H1 (cell line): ENCODE data around the gene SLC9A4. TPM values are rescaled to one million over a fixed set of nuclear protein-coding genes. Genes with fewer than 3 reads are reported as not detected.

Source experiments
- CTCF ChIA-PET: fragments of 300-600 bp; sonication (Branson Sonifier 250); formaldehyde crosslinking; loops from one replicate; lab custom pipeline; 2021; ENCODE audit not compliant: partially characterized antibody; lab: Charles Lee
- POLR2A ChIA-PET: fragments of 300-600 bp; sonication (Branson Sonifier 250); formaldehyde crosslinking; loops from one replicate; lab custom pipeline; 2021; ENCODE audit warnings: inconsistent platforms; ENCODE audit not compliant: partially characterized antibody; lab: Charles Lee
- DNase-seq, 2 experiments: peaks; one replicate each; pipeline versions ENCODE4 v3.0.0 to v3.0.0-alpha.2; 2010 to 2022; ENCODE audit warnings: low spot score in 2 of 2, low read depth in 1 of 2, mixed read lengths in 1 of 2
- FAIRE-seq: peaks from 2 replicates; lab custom pipeline; 2011; peaks lifted over from hg19 to GRCh38; lab: Jason Lieb, UNC
- H2AFZ ChIP-seq: 2 replicates; pipeline ENCODE4 v1.8.1; 2012; ENCODE audit warnings: low read length, inconsistent platforms
- H2AK5ac ChIP-seq: 2 replicates; pipeline ENCODE4 v1.6.1; 2013; ENCODE audit warnings: low read depth, low read length
- H2BK120ac ChIP-seq: replicated peaks from 2 replicates; pipeline ENCODE3; 2013; ENCODE audit warnings: low read depth, low read length, inconsistent platforms
- H2BK12ac ChIP-seq: 2 replicates; pipeline ENCODE4 v1.6.1; 2013; ENCODE audit warnings: low read depth, low read length
- H2BK15ac ChIP-seq: 2 replicates; pipeline ENCODE4 v1.6.1; 2013; ENCODE audit warnings: low read length
- H2BK20ac ChIP-seq: 2 replicates; pipeline ENCODE4 v1.6.1; 2013; ENCODE audit warnings: low read length
- H2BK5ac ChIP-seq: 2 replicates; pipeline ENCODE4 v1.6.1; 2013; ENCODE audit warnings: low read depth, low read length
- H3K14ac ChIP-seq: 2 replicates; pipeline ENCODE4 v1.6.1; 2013; ENCODE audit warnings: inconsistent platforms; ENCODE audit not compliant: insufficient read length
- H3K18ac ChIP-seq: 2 replicates; pipeline ENCODE4 v1.6.1; 2013; ENCODE audit warnings: low read length; ENCODE audit errors: extremely low read depth
- H3K23ac ChIP-seq: 2 replicates; pipeline ENCODE4 v1.6.1; 2013; ENCODE audit warnings: inconsistent platforms; ENCODE audit not compliant: insufficient read length
- H3K23me2 ChIP-seq: 2 replicates; pipeline ENCODE4 v1.6.1; 2013; ENCODE audit warnings: low read depth, low read length
- H3K27ac ChIP-seq: 2 replicates; pipeline ENCODE4 v1.6.1; 2011; ENCODE audit warnings: low read depth, low read length, inconsistent platforms
- H3K27me3 ChIP-seq, 4 experiments: replicated peaks in 1 of 4; 1 replicate in 1 of 4; 2 replicates in 3 of 4; pipeline versions ENCODE4 v1.6.1 to v1.8.1; 2011 to 2013; ENCODE audit warnings: low read length in 3 of 4, mild to moderate bottlenecking in 3 of 4, inconsistent platforms in 2 of 4, mixed read lengths in 2 of 4, moderate library complexity in 1 of 4; ENCODE audit not compliant: control insufficient read depth in 3 of 4, insufficient read depth in 3 of 4; ENCODE audit errors: extremely low read depth in 1 of 4
- H3K36me3 ChIP-seq, 4 experiments: 2 replicates each; pipeline versions ENCODE4 v1.6.1 to v1.8.1; 2011 to 2013; ENCODE audit warnings: mild to moderate bottlenecking in 4 of 4, low read length in 3 of 4, moderate library complexity in 2 of 4, control low read depth in 1 of 4, inconsistent platforms in 1 of 4; ENCODE audit not compliant: insufficient read depth in 4 of 4, control insufficient read depth in 2 of 4
- H3K4ac ChIP-seq: replicated peaks from 2 replicates; pipeline ENCODE3; 2013; ENCODE audit warnings: low read length, low read depth, mixed read lengths, inconsistent platforms; ENCODE audit not compliant: insufficient read length
- H3K4me1 ChIP-seq, 4 experiments: replicated peaks in 1 of 4; 1 replicate in 1 of 4; 2 replicates in 3 of 4; pipeline versions ENCODE4 v1.6.1 to v1.8.1; 2011 to 2013; ENCODE audit warnings: low read length in 3 of 4, inconsistent platforms in 2 of 4, mixed read lengths in 1 of 4; ENCODE audit not compliant: insufficient read depth in 4 of 4, control insufficient read depth in 3 of 4
- H3K4me2 ChIP-seq, 2 experiments: 2 replicates each; pipeline versions ENCODE4 v1.6.1 to v1.8.1; 2011 to 2013; ENCODE audit warnings: low read depth in 2 of 2, low read length in 2 of 2, control low read depth in 1 of 2, inconsistent platforms in 1 of 2, mild to moderate bottlenecking in 1 of 2; ENCODE audit not compliant: insufficient read depth in 1 of 2
- H3K4me3 ChIP-seq, 4 experiments: fragments of 200-600, 300-600 bp in 1 of 4; sonication (generic), shearing (Covaris generic), sonication (Bioruptor Twin) in 1 of 4; 2 replicates each; pipeline versions ENCODE4 v1.5.1 to v1.8.1; 2011 to 2016; ENCODE audit warnings: low read length in 4 of 4, low read depth in 3 of 4, control low read depth in 2 of 4, inconsistent platforms in 2 of 4, mild to moderate bottlenecking in 2 of 4, mixed read lengths in 1 of 4, moderate library complexity in 1 of 4; ENCODE audit not compliant: insufficient read depth in 2 of 4; ENCODE audit errors: extremely low read depth in 1 of 4
- H3K56ac ChIP-seq: replicated peaks from 2 replicates; pipeline ENCODE3; 2013; ENCODE audit warnings: low read depth, mild to moderate bottlenecking, mixed read lengths, low read length, inconsistent platforms; ENCODE audit not compliant: insufficient read length
- H3K79me1 ChIP-seq: 2 replicates; pipeline ENCODE4 v1.6.1; 2013; ENCODE audit warnings: low read depth, low read length, control low read depth
- H3K79me2 ChIP-seq, 2 experiments: 2 replicates each; pipeline versions ENCODE4 v1.6.1 to v1.8.1; 2012 to 2013; ENCODE audit warnings: low read length in 2 of 2, mild to moderate bottlenecking in 2 of 2, inconsistent platforms in 1 of 2; ENCODE audit not compliant: insufficient read depth in 2 of 2, control insufficient read depth in 1 of 2
- H3K9ac ChIP-seq, 4 experiments: replicated peaks in 1 of 4; 1 replicate in 1 of 4; 2 replicates in 3 of 4; pipeline versions ENCODE4 v1.6.1 to v1.8.1; 2011 to 2013; ENCODE audit warnings: low read depth in 3 of 4, low read length in 3 of 4, control low read depth in 2 of 4, mild to moderate bottlenecking in 2 of 4, moderate library complexity in 2 of 4, inconsistent platforms in 1 of 4; ENCODE audit errors: extremely low read depth in 1 of 4
- H3K9me3 ChIP-seq, 2 experiments: 2 replicates each; pipeline versions ENCODE4 v1.6.1 to v1.8.1; 2012 to 2013; ENCODE audit warnings: mild to moderate bottlenecking in 2 of 2, moderate library complexity in 2 of 2, control low read depth in 1 of 2, inconsistent platforms in 1 of 2, low read depth in 1 of 2, low read length in 1 of 2, mixed read lengths in 1 of 2; ENCODE audit not compliant: insufficient read depth in 2 of 2
- H4K20me1 ChIP-seq, 2 experiments: replicated peaks in 1 of 2; 2 replicates each; pipeline versions ENCODE3 to v1.8.1; 2011 to 2013; ENCODE audit warnings: inconsistent platforms in 2 of 2, low read length in 2 of 2, mild to moderate bottlenecking in 1 of 2; ENCODE audit not compliant: insufficient read depth in 2 of 2, control insufficient read depth in 1 of 2
- H4K5ac ChIP-seq: 2 replicates; pipeline ENCODE4 v1.6.1; 2013; ENCODE audit warnings: low read length, low read depth, mixed read lengths, inconsistent platforms; ENCODE audit not compliant: insufficient read length
- H4K8ac ChIP-seq: 2 replicates; pipeline ENCODE4 v1.8.0; 2013; ENCODE audit warnings: mild to moderate bottlenecking, moderate library complexity, low read length, inconsistent platforms; ENCODE audit not compliant: insufficient read depth; ENCODE audit errors: extremely low read depth
- H4K91ac ChIP-seq: replicated peaks from 2 replicates; pipeline ENCODE3; 2013; ENCODE audit warnings: low read length, mixed read lengths, inconsistent platforms; ENCODE audit not compliant: insufficient read length
- BCL11A ChIP-seq, 2 experiments: IDR thresholded peaks; one replicate each; pipeline ENCODE4 v1.6.1; 2011; ENCODE audit warnings: low read depth in 2 of 2, low read length in 2 of 2, mild to moderate bottlenecking in 2 of 2
- HDAC6 ChIP-seq: IDR thresholded peaks from one replicate; pipeline ENCODE4 v1.7.1; 2012; ENCODE audit warnings: low read depth, mild to moderate bottlenecking, inconsistent platforms, low read length, moderate library complexity
- KDM4A ChIP-seq: IDR thresholded peaks from one replicate; pipeline ENCODE4 v1.7.1; 2012; ENCODE audit warnings: low read depth, mild to moderate bottlenecking, moderate library complexity, low read length, inconsistent platforms; ENCODE audit not compliant: severe bottlenecking
- MAFK ChIP-seq: IDR thresholded peaks from 2 replicates; pipeline ENCODE4 v1.6.1; 2012; ENCODE audit warnings: low read depth, mild to moderate bottlenecking, improper control_type of control experiment, low read length
- POLR2A ChIP-seq, 2 experiments: IDR thresholded peaks; 1 replicate in 1 of 2; 2 replicates in 1 of 2; pipeline ENCODE4 v1.6.1; 2011; ENCODE audit warnings: low read depth in 2 of 2, low read length in 2 of 2, mild to moderate bottlenecking in 2 of 2; ENCODE audit errors: control extremely low read depth in 1 of 2
- SAP30 ChIP-seq: fragments of 300-600 bp; sonication (generic); IDR thresholded peaks from 2 replicates; pipeline ENCODE4 v1.7.1; 2012; ENCODE audit warnings: low read length, moderate library complexity, mild to moderate bottlenecking, inconsistent platforms; ENCODE audit not compliant: insufficient read depth, insufficient replicate concordance
- SIRT6 ChIP-seq: IDR thresholded peaks from one replicate; pipeline ENCODE4 v1.7.1; 2012; ENCODE audit warnings: low read length, inconsistent platforms
- YY1 ChIP-seq: IDR thresholded peaks from 2 replicates; pipeline ENCODE4 v1.6.1; 2011; ENCODE audit warnings: low read depth, mild to moderate bottlenecking, low read length
- WGBS, 2 experiments: shearing (Covaris generic) in 1 of 2; methylation state at CpG; one replicate each; pipeline versions ENCODE4 v1.1.6 to v1.1.7; 2013 to 2015; ENCODE audit warnings: low lambda C conversion rate in 2 of 2, mixed read lengths in 2 of 2, inconsistent platforms in 1 of 2, low coverage in 1 of 2, missing lambda C conversion rate in 1 of 2; ENCODE audit not compliant: insufficient replicate concordance in 2 of 2, insufficient coverage in 1 of 2, insufficient read length in 1 of 2; ENCODE audit errors: extremely low coverage in 1 of 2, missing lambda C conversion rate in 1 of 2; 5-methylcytosine and 5-hydroxymethylcytosine counted together
- polyA plus RNA-seq, 7 experiments: library from polyadenylated mRNA; depleted of rRNA in 3 of 7; stranded (reverse) in 5 of 7; unstranded in 2 of 7; fragments of >200 nt in 5 of 7; fragments of 200-250 nt in 2 of 7; gene quantifications; 1 replicate in 5 of 7; 2 replicates in 1 of 7; 4 replicates in 1 of 7; pipeline versions ENCODE4 v1.2.1 to v1.2.3, GENCODE V29; 2011 to 2013; ENCODE audit warnings: missing spikeins in 2 of 7, mixed read lengths in 2 of 7
- total RNA-seq: library from RNA; stranded (reverse); fragmentation: NEBNext Ultra II Directional; extraction: Animal tissue kit (Norgen Biotek cat#: 25700); gene quantifications from 2 replicates; pipeline ENCODE4 v1.2.1, GENCODE V29; 2021
- TF ChIP-seq, protein P1 (sequence below): IDR thresholded peaks from 2 replicates; pipeline ENCODE4 v1.6.1; 2012; ENCODE audit warnings: inconsistent platforms
- TF ChIP-seq, protein P2 (sequence below): IDR thresholded peaks from 2 replicates; pipeline ENCODE4 v1.6.1; 2011; ENCODE audit warnings: low read length, improper control_type of control experiment

Gene SLC9A4
- total and polyA plus RNA-seq, 2 of the 8 experiments (the other 6 are each of a cell fraction or from before 2014, with no cell fraction given) = not detected

DNA sequence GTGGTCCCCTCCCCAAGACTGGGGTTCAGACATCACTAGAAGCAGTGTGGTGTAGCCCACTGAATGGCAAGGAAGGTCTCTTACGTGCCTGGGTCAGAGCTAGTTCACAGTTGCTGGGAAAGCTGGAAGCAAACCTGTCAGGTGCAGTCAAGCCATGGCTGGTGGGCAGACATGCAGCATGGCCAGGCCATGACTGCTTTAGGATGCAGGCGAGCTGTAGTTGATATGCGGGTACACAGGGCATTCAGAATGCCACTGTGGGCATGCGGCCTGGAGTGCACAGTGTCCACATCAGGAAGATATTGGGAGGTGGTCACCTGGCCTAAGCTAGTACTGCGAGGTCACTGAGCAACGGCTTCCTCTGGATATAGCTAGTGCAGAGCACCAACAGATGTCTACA lies 11.8 kb upstream of the SLC9A4 start:
- H4K20me1 ChIP-seq = no peaks in the 10 kb centered on the region
- POLR2A ChIA-PET = no interaction called here
- no peak overlapping the region for H4K5ac ChIP-seq
- no peak overlapping the region for H2BK15ac ChIP-seq
- H3K79me1 ChIP-seq = no peaks in the 10 kb centered on the region
- no peak overlapping the region for H2AFZ ChIP-seq
- H2BK5ac ChIP-seq = no peak overlapping the region
- no peak for FAIRE-seq
- no peak for DNase-seq
- no peak overlapping the region for H3K27ac ChIP-seq
- H2BK12ac ChIP-seq = no peak overlapping the region
- H3K56ac ChIP-seq = no peak overlapping the region
- H4K8ac ChIP-seq = no peak overlapping the region
- H3K36me3 ChIP-seq = no peaks in the 10 kb centered on the region; a peak in 1 of 8 replicates
- no peak overlapping the region for H2AK5ac ChIP-seq
- no peak overlapping the region for H2BK120ac ChIP-seq
- no peaks in the 10 kb centered on the region for H3K4me1 ChIP-seq
- no peak overlapping the region for H3K18ac ChIP-seq
- no peaks in the 10 kb centered on the region for H3K79me2 ChIP-seq
- H3K4me3 ChIP-seq = no peak overlapping the region
- 83% methylated on average over 6 of the region's 6 CpGs; no CpG with 5 or more reads in 1 of the 2 experiments for WGBS, 2 experiments
- H3K23me2 ChIP-seq = no peaks in the 10 kb centered on the region
- H2BK20ac ChIP-seq = no peak overlapping the region
- H3K4ac ChIP-seq = no peak overlapping the region
- no peak overlapping the region for H4K91ac ChIP-seq
- H3K14ac ChIP-seq = no peak overlapping the region
- H3K9me3 ChIP-seq = no peaks in the 10 kb centered on the region; a peak in 1 of 4 replicates
- CTCF ChIA-PET = interaction anchor here (0.9 to 3.7 kb wide), 6 partner anchors 9 to 155 kb away, joined by 3 to 23 read pairs (median 4); partner anchors contain the start of gene SLC9A4
- H3K4me2 ChIP-seq = no peak overlapping the region
- H3K9ac ChIP-seq = no peak overlapping the region
- H3K23ac ChIP-seq = no peak overlapping the region
- no peaks in the 10 kb centered on the region for H3K27me3 ChIP-seq
- no peak for TF ChIP-seq BCL11A (IDR thresholded peaks at IDR 0.05; ENCODE audit: low read depth in 2 of 2, low read length in 2 of 2)
- TF ChIP-seq, protein P1, sequence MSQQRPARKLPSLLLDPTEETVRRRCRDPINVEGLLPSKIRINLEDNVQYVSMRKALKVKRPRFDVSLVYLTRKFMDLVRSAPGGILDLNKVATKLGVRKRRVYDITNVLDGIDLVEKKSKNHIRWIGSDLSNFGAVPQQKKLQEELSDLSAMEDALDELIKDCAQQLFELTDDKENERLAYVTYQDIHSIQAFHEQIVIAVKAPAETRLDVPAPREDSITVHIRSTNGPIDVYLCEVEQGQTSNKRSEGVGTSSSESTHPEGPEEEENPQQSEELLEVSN = no peak
- no peak for TF ChIP-seq SIRT6
- TF ChIP-seq, protein P2, sequence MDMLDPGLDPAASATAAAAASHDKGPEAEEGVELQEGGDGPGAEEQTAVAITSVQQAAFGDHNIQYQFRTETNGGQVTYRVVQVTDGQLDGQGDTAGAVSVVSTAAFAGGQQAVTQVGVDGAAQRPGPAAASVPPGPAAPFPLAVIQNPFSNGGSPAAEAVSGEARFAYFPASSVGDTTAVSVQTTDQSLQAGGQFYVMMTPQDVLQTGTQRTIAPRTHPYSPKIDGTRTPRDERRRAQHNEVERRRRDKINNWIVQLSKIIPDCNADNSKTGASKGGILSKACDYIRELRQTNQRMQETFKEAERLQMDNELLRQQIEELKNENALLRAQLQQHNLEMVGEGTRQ = no peak
- TF ChIP-seq POLR2A (IDR thresholded peaks at IDR 0.05; ENCODE audit: control extremely low read depth in 1 of 2, low read depth in 2 of 2, low read length in 2 of 2) = no peak
- TF ChIP-seq SAP30 = no peak
- no peak for TF ChIP-seq YY1
- no peak for TF ChIP-seq MAFK
- no peak for TF ChIP-seq HDAC6
- no peak for TF ChIP-seq KDM4A
